HG02852 (cell line): ENCODE data around the gene KCNQ1OT1.

Experiments used
- ATAC-seq: cut with Tn5 transposase; IDR thresholded peaks from one replicate; pipeline ENCODE4 v1.9.1; 2021; ENCODE audit warnings: mild to moderate bottlenecking, moderate library complexity; ENCODE audit not compliant: unreplicated experiment

KCNQ1OT1 gene

DNA sequence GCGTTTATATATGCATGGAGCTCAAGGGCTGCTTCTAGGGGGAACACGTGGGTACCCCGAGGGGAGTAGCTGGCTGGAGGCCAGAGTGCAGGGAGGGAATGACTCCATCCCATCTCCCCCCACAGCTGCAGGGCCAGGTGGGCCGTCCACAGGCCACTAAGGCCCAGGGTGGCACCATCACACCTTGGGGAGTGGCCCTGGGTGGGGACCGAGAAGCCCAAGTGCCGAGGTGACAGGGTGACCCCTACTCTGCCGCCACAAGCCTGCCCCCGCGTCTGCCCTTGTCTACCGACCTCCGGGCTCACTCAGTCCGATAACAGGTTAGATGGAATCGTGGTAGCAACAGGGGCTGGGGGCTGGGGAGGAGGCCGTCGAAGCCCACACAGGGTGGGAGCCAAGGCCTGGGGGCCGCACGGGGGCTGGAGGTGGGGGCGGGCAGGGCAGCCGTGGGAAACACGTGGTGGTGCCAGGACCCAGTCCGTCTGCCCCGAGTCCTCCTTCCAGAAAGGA, 125.7 kb downstream of the KCNQ1OT1 start:
- ATAC-seq: no peak

DNA sequence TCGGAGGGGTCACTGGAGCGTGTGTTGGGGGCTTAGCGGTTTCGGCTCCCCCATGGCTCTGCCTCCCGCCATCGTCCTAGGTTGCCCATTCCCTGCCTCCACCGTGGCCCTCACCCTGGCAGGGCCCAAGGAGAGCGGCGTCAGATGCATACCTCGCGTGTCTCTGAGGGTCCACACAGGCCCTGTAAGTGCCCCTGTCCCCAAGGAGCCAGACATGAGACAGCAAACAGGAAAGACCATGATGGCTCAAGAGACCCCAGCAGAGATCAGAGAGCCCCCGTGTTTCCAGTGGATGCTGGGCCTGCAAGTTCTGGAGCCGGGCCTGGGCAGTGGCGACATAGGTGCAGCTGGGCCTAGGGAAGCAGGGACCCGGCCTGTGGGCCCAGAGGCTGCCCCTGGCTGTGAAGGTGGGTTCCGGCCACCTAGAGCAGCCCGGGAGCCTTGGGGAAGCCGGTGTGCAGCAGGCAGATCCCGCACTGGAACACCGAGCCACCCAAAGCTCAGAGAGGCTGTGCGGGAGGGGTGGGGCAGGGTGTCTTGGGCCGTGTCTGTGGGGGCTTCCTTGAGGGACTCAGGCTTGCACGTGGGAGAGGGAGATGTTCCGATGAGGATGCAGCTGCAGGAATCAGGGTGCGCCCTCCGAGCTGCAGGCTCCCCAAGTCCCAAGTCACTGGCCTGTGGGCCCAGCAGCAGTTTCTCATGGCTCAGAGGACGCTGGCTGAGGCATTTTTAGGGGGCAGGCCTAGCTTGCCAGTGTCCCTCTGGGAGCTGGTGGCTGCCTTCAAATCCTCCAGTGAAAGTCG, 126.4 kb downstream of the KCNQ1OT1 start:
- no peak for ATAC-seq

DNA sequence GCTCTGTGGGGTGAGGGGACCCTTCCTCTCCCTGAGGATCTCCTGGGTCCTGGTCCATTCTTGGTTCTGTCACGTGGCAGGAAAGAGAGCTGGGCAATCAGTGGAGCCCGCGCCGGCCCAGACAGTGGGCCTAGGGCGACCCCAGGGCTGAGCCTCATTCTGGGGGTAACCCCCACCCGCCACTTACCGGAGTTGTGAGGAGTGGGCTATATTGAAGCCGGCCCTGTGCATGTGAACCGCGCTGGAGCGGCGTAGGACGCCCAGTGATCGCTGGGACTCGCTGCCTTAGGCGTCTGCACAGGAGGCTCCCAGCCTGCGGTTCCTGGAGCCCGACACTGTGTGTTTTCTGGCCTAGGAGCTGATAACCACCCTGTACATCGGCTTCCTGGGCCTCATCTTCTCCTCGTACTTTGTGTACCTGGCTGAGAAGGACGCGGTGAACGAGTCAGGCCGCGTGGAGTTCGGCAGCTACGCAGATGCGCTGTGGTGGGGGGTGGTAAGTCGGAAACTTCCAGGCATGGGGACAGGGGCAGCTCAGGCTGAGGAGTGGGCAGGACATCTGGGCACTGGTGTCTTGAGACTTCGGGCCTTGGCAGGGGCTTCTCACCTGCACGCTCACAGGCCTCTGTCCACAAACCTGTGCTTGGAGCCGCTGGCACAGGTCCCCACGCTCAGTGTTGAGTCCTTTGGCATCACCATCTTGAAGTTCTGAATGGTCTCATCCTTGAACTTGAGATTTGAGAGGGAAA, 127.1 kb downstream of the KCNQ1OT1 start:
- ATAC-seq: no peak

DNA sequence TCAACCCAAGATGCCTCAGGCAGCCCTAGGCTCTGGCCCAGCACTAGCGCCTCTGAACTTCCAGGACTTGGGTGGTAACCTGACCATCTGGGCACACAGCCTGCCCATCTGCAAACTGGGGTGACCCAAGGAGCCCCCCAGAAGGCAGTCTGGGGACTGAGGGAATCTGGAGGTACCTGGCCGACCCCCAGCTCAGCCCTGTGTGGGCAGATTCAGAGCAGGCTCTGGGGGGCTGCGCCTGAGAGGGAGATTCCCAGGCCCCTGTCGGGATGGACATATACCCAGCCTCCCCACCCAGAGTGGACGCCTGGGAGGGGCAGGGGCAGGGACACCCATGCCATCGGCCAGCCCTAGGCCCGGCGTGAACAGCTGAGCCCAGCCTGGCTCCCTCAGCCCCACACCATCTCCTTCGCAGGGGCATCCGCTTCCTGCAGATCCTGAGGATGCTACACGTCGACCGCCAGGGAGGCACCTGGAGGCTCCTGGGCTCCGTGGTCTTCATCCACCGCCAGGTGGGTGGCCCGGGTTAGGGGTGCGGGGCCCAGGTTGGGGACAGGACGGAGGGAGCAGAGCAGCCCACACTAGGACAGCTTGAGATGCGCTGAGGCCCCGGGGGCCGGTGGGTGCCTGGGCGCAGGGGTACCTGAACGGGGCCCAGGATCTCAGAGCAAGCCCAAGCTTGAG, 128.1 kb downstream of the KCNQ1OT1 start:
- no peak for ATAC-seq

DNA sequence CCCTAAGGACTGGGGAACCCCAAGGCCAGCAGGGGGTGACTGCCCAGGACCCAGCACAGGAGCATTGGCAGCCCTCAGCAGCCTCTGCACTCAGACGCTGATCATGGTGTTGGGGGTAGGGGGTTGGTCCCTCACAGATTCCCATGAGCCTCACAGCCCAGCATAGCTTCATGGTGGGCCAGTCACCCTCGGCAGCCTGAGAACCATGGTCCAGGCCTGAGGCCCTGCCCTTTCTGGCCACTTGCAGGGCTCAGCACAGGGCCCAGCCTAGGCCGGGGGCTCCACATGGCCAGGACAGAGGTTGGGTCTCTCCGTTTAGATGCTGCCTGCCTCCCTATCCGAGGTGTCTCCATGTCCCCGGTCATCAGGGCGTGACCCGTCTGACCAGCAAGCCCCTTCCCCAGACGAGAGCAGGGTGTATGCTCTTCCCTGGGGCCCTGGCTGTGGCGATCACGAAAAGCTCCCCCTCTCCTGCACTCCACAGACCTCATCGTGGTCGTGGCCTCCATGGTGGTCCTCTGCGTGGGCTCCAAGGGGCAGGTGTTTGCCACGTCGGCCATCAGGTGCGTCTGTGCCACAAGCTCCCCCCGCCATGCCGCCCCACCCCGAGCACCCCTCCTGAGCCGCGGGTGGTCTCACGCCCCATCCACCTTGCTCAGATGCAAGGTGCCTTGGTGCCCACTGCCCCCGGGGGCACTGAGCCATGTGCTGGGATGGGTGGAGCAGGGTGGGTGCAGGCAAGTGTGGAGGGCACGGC, 128.8 kb downstream of the KCNQ1OT1 start:
- no peak for ATAC-seq

DNA sequence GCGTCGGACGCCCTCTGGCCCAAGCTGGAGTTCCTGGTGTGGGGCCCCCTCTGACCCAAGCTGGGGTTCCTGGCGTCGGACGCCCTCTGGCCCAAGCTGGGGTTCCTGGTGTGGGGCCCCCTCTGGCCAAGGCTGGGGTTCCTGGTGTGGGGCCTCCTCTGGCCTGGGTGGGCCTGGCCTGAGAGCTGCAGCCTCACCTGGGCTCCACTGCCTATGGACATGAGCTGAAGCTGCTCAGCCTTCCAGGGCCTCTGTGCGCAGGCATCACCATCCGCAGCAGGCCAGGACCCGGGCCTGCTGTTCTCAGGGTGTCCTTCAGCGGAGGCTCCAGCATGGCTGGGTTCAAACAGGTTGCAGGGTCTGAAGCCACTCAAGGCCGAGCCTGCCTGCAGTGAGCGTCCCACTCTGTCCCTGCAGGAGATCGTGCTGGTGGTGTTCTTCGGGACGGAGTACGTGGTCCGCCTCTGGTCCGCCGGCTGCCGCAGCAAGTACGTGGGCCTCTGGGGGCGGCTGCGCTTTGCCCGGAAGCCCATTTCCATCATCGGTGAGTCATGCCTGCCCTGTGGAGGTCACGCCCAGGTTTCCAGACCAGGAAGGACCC, 129.5 kb downstream of the KCNQ1OT1 start:
- ATAC-seq: no peak

DNA sequence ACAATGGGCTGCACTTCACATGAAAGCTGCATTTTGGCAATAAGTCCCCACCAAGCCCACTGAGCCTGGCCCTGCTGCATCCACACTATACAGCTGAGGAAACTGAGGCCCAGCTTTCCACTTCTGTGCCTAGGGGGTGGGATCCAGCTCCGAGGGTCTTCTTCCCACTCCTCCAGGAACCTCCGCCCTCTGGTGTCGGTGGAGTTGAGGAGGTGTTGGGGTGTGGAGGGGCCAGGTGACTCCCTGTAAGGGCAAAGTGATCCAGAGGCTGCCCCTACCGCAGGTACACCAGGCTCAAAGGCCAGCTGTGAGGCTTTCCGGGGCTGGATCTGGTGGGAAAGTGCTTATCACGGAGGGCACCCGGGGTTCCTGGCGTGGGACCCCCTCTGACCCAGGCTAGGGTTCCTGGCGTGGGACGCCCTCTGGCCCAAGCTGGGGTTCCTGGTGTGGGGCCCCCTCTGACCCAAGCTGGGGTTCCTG, 130.0 kb downstream of the KCNQ1OT1 start:
- no peak for ATAC-seq

DNA sequence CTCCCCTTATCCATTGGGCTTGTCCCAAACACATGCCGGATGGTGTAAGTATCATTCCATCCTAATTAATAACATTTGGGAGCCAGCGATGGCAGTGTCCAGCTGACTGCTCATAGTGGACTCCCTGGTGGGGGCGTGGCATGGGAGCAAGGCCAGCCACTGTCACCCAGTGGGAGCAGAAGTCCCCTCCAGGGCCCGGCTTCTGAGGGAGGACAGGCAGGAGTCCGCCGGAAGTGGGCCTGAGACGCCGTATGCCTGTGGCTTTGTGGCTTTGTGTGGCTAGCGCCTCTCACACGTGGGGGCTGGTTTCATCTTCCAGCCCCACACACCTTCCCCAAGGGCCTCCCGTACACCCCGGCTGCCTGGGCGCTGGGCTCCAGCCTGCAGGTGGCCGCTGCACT, 130.5 kb downstream of the KCNQ1OT1 start:
- ATAC-seq: no peak

DNA sequence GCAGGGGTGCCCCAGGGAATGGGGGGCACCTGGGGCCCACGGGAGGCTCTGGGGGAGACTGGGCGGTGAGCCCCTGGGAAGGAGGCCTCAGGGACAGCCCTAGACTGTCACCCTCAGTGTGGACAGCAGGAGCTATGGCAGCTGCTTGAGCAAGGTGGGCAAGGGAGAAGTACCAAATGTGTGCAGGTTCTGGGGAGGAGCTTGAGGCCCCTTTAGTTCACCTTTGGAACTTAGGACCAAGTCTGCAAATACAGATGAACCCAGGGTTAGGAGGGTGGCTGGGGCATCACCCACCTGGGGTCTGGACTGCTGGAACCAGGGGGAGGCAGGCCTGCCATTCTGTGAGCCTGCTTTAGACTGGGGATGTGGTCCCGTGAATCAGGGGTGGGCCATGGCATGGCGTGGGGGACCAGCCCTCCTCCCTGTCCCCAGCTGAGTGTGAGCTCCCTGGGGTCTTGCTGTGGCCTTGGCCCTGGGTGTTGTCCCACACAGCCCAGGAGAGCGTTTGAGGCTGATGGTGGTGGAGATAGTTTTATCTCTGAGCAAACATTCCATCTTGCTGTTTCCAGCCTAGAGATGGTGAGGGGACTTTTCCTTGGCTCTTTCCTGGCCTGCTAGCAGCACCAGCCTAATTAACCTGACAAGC, 132.6 kb downstream of the KCNQ1OT1 start:
- no peak for ATAC-seq

DNA sequence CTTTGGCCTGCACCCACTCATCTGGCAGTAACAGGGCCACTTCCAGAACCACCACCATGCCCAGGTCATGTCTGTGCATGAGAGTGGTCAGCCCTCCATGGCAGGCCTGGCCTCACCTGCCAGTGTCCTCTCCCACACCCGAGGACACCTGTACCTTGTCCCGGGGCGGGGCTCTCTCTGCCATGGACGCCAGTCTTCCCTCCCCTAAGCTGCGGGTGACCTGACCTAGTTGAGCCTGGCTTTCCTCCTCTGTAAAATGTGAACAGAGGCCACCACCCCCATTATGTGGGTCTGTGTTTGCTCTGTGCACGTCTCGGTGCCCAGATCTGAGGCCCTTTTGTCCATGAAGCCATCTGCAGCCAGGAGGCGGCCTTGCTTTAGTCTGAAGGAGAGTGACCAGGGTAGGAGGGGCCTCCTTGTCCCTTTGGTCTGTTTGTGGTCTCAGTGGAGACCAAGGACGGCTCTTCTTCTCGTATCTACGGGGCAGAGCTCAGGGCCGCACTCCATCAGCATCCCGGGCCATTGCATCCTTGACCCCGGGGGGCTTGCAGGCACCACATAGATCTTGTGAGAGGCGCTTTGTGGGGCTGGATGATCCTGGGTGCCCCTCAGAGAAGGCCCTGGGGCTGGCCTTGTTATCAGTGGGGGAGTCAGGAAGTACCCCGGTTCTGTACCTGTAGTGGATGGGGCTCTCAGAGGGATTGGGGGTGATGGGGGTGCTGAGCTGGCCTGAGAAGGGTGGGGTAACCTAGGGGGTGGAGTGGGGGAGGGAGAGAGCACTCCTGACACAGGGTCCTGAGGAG, 133.4 kb downstream of the KCNQ1OT1 start:
- ATAC-seq: no peak

DNA sequence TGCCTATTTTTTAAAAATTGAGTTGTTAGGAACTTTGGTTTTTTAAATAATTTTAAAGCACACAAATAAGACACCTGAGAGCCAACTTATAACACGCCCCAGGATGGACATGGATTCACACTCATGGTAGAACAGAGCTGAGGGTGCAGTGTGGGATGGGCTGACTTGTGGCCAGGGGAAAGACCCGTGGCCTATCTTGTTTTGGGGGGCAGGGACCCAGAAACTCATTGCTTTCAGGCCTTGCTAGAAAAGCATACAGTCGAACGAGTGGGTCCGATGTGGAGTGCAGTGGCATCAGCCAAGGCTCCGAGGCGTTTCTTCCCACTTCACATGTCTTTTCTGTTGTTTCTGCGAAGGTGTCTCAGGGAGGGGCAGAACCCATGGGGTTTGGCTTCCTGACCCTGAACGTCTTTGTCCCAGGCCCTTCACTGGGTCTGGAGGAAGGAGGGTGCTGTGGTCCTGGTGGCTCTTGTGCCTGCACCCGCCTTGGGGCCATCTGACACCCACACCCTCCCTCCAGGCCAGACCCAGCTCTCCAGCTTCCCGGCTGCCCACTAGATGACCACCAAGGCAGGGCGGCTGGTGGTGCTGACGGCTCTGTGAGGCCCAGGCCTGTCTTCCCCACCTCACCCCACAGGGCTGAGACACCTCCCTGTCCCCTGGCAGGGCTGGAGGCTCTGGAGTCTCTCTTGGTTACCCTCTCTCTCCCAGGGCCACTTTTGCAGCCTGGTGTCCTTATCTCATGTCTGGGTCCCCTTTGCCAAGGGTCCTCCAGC, 134.2 kb downstream of the KCNQ1OT1 start:
- no peak for ATAC-seq

DNA sequence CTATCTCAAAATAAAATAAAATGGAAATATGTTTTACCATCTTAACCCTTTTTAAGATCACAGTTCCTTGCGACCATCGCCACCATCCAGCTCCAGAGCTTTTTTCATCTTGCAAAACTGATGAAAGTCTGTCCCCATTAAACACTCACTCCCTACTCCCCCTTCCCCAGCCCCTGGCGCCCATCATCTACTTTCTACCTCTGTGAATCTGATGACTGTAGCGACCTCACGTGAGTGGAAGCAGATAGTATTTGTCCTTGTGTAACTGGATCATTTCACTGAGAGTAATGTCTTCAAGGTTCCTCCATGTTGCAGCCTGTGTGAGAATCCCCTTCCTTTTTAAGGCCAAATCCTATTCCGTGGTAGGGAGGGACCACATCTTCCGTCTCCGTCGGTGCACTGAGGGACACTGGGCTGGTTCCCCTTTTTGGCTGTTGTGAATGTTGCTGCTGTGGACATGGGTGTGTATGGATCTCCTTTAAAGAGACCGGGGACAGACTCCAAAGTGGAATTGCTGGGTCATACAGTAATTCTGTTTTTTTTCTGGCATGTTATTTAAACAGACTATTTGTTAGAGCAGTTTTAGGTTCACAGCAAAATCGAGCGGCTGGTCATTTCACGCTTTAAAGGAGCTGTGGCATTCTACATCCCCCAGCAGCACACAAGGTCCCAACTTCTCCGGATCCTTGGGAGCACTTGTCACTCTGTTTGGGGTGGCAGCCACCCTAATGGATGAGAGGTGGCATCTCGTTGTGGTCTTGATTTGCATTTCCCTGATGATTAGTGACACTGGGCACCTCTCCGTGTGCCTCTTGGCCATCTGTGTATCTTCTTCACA, 135.0 kb downstream of the KCNQ1OT1 start:
- ATAC-seq: no peak

DNA sequence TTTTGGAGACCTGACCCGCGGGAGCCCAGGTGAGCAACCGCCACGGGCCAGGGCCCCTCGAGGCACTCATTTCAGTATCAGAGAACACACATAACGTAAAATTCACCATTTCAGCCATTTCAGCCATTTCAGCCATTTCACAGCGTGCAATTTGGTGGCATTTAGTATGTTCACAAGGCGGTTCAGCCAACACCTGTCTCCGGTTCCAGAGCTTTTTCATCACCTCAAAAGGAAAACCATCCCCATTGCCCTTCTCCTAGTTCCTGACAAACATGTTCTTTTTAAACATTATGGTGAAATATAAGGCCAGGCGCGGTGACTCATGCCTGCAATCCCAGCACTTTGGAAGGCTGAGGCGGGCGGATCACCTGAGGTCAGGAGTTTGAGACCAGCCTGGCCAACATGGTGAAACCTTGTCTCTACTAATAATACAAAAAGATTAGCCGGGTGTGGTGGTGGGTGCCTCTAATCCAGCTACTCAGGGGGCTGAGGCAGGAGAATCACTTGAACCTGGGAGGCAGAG, 135.7 kb downstream of the KCNQ1OT1 start:
- ATAC-seq: no peak

DNA sequence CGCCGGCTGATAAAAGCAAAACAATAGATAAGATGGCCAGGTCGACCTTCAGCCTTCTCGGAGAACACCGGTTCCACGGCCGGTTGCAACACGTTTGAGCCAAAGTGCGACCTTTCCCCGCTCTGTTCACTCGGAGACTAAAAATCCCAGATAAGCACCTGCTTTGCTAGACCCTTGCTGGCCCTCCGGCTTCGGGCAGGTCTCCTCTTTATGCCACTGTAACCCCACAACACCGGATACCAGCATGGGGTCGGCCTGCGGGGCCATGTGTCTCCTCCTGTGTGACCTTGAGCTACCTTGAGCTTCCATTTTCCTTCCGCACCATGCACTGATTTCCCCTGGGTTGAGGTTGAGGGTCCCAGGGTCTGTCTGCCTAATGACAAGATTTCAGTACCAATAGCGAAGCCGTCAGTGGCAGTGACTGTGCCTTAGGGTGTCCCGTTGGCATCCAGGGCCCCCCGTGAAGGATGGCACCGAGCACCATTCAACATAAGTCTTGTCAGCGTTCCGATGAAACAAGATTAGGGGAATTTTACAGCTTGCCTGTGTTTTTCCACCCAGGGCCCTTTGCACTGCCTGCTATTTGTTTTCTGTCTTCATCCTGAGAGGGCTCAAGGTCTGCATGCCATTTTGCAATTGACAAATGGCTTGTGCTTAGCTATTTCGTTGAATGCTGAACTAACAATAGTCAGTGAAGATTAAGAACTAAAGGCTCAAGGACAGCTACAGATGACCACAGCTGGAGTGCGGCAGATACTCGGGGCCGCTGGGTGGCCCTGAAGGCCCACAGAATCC, 136.4 kb downstream of the KCNQ1OT1 start:
- no peak for ATAC-seq

DNA sequence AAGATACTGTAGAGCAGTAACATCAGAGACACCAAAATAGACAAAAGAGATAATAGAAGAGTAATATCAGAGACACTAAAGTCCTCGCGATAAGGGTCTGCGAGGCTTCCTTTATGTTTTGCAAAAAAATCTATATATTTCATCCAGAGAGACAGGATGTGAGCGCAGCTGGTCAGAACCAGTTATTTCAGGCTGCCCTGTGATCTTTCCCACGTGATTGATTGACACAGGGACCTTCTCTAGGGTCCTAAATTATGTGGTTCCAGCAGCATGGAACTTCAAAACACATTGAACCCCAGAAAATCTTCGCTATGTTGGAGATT, 136.9 kb downstream of the KCNQ1OT1 start:
- no peak for ATAC-seq
